HG02571 (cell line): ENCODE data around the gene OXSR1.
"Not testable (repeated sequence)": the region's sequence is repeated elsewhere in the genome, so short reads cannot be mapped to it uniquely, and the experiment has no call there.

ENCODE experiments used
- ATAC-seq: cut with Tn5 transposase; IDR thresholded peaks from one replicate; pipeline ENCODE4 v1.9.1; 2021; ENCODE audit warnings: mild to moderate bottlenecking, moderate library complexity; ENCODE audit not compliant: unreplicated experiment

The OXSR1 gene

GRCh38 chr3:38141173-38141951, 24.0 kb upstream of the OXSR1 start:
- no peak for ATAC-seq

GRCh38 chr3:38141952-38142273, 23.4 kb upstream of the OXSR1 start:
- ATAC-seq: no peak

- ATAC-seq: no peak
Measured at GRCh38 chr3:38142959-38143358, 22.4 kb upstream of the OXSR1 start.

- no peak for ATAC-seq
Measured at GRCh38 chr3:38143511-38143910, 21.8 kb upstream of the OXSR1 start.

- ATAC-seq: no peak
Measured at GRCh38 chr3:38146504-38146903, 18.8 kb upstream of the OXSR1 start.

- no peak for ATAC-seq
Measured at GRCh38 chr3:38147421-38147820, 17.9 kb upstream of the OXSR1 start.

GRCh38 chr3:38148311-38148882, 16.9 kb upstream of the OXSR1 start:
- ATAC-seq: no peak

GRCh38 chr3:38149708-38150107, 15.6 kb upstream of the OXSR1 start:
- no peak for ATAC-seq

GRCh38 chr3:38150780-38151528, 14.4 kb upstream of the OXSR1 start:
- no peak for ATAC-seq

GRCh38 chr3:38151667-38152265, 13.6 kb upstream of the OXSR1 start:
- no peak for ATAC-seq

GRCh38 chr3:38152609-38153008, 12.7 kb upstream of the OXSR1 start:
- no peak for ATAC-seq

- ATAC-seq: no peak
Measured at GRCh38 chr3:38153221-38153620, 12.1 kb upstream of the OXSR1 start.

- no peak for ATAC-seq
Measured at GRCh38 chr3:38154033-38154494, 11.3 kb upstream of the OXSR1 start.

GRCh38 chr3:38154625-38155255, 10.6 kb upstream of the OXSR1 start:
- ATAC-seq: no peak

- no peak for ATAC-seq
Measured at GRCh38 chr3:38155825-38156224, 9.5 kb upstream of the OXSR1 start.

GRCh38 chr3:38157117-38157516, 8.2 kb upstream of the OXSR1 start:
- ATAC-seq: no peak

GRCh38 chr3:38157595-38157994, 7.7 kb upstream of the OXSR1 start:
- no peak for ATAC-seq

- no peak for ATAC-seq
Measured at GRCh38 chr3:38158472-38158871, 6.9 kb upstream of the OXSR1 start.

GRCh38 chr3:38160704-38161103, 4.6 kb upstream of the OXSR1 start:
- ATAC-seq: not testable (repeated sequence)

- ATAC-seq: no peak
Measured at GRCh38 chr3:38163117-38163840, 2.1 kb upstream of the OXSR1 start.
